Neuron (in vitro differentiated cells): Measurements from ENCODE around the gene PLD1.

ENCODE experiments used
- H2AFZ ChIP-seq: one replicate; pipeline ENCODE4 v1.6.1; 2013; ENCODE audit warnings: low read depth, mild to moderate bottlenecking, inconsistent platforms, low read length, moderate library complexity
- H3K27me3 ChIP-seq: one replicate; pipeline ENCODE4 v1.6.1; 2013; ENCODE audit warnings: low read length; ENCODE audit not compliant: insufficient read depth
- H3K36me3 ChIP-seq: one replicate; pipeline ENCODE4 v1.6.1; 2013; ENCODE audit warnings: low read length; ENCODE audit not compliant: insufficient read depth
- H3K4me1 ChIP-seq: one replicate; pipeline ENCODE4 v1.6.1; 2013; ENCODE audit warnings: low read length; ENCODE audit not compliant: insufficient read depth
- H3K4me3 ChIP-seq: 2 replicates; pipeline ENCODE4 v1.5.1; 2013; ENCODE audit warnings: mild to moderate bottlenecking, low read length, moderate library complexity
- H3K9me3 ChIP-seq: one replicate; pipeline ENCODE4 v1.6.1; 2013; ENCODE audit warnings: low read length

Gene PLD1

DNA sequence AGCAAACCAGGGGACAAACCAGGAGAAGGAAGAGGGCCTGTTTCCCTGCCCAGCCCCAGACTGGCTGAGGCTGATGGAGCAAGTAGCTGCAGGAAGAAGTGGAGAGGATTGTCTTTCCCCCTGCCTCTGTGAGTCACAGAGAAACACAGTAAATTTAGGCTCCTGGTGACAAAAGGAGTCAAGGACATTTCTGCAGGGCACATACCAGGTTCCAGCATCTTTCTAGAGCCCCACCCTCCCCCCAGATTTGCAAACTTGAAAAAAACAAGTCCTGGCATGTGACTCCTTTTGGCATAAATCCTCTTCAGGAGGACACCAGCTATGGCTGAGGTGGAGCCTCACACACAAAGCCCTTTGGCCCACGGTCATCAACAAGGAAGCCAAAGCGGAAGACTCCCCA, 17.8 kb downstream of the PLD1 start:
- Histone ChIP-seq H3K4me1 (peaks cover 21% of the 10 kb centered on the region), H2AFZ (no peak overlapping the region), H3K36me3 (no peaks in the 10 kb centered on the region), H3K9me3 (no peaks in the 10 kb centered on the region), H3K27me3 (no peaks in the 10 kb centered on the region), H3K4me3 (no peak overlapping the region)

DNA sequence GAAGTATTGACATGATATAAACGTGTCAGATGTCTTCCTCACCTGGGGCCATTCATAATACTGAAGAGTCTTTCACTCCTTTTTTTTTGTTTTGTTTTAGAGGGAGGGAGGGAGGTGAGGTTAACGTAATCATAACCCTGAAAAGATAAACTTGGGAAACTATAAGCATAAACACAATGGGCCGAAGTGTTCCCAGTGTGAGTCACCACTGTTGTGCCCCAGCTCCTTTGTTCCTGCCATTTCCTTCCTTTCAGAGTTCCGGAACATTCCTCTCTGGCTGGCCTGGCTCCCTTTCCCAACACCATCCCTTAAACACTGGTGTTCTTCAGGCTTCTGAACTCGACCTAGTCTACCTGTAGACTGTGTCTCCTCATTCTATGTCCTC, 18.6 kb downstream of the PLD1 start:
- no peaks in the 10 kb centered on the region for H3K27me3 ChIP-seq
- no peaks in the 10 kb centered on the region for H3K36me3 ChIP-seq
- peaks cover 14% of the 10 kb centered on the region for H3K4me1 ChIP-seq
- H2AFZ ChIP-seq = no peak overlapping the region
- no peaks in the 10 kb centered on the region for H3K9me3 ChIP-seq
- no peak overlapping the region for H3K4me3 ChIP-seq

DNA sequence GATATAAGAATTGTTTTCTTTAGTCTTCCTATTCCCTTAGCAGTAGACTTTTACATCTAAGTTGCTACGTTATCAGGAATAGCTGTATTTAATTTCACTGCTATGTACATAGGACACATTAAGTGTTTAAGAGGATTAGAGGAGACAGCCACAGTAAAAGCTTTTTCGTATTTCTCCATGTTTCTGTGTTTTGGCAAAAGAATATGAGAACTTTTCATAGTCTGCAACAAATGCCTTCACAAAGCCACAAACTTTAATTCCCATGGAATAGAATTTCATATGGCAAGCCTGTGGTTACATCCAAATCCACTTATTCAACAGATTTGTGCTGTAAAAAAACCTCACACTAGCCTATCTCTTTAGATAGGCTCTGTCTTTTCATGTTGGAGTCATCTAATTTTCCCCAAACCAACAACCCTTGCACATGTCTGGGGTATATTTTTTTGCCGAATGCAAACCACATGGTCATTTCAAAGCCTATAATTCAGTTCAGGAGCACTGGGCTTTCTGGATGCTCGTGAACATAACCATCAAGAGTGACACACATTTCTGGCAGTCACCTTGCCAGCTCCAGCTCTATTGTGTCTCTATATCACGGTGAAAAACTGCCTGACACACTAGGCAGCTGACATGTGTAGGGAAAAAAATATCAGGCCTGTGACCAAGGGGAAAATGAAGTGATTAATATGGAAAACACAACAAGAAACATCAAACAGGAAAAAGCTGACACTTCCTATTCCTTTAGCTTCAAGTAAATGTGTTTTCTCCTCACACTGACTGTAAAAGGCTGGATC, 19.2 kb downstream of the PLD1 start:
- Histone ChIP-seq H3K27me3 (no peaks in the 10 kb centered on the region), H3K36me3 (no peaks in the 10 kb centered on the region), H3K4me3 (no peak overlapping the region), H2AFZ (no peak overlapping the region), H3K4me1 (peaks cover 14% of the 10 kb centered on the region), H3K9me3 (no peaks in the 10 kb centered on the region)

DNA sequence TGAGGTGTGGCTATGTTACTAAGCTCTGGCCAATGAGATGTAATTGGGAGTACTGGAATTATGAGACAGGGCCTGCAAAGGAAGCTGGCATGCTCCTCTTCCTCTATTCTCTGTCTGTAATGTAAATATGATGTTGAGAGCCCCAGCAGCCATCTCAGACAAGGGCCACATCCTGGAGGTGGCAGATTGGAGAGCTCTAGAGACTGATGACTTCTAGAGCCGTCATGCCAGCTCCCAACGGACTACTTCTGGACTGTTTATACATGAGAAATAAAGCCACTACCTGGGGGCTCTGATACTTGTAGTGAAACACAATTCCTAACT, 19.7 kb downstream of the PLD1 start:
- Histone ChIP-seq H3K36me3 (no peaks in the 10 kb centered on the region), H3K27me3 (no peaks in the 10 kb centered on the region), H3K9me3 (no peaks in the 10 kb centered on the region), H3K4me1 (peaks cover 14% of the 10 kb centered on the region), H2AFZ (no peak overlapping the region), H3K4me3 (no peak overlapping the region)

DNA sequence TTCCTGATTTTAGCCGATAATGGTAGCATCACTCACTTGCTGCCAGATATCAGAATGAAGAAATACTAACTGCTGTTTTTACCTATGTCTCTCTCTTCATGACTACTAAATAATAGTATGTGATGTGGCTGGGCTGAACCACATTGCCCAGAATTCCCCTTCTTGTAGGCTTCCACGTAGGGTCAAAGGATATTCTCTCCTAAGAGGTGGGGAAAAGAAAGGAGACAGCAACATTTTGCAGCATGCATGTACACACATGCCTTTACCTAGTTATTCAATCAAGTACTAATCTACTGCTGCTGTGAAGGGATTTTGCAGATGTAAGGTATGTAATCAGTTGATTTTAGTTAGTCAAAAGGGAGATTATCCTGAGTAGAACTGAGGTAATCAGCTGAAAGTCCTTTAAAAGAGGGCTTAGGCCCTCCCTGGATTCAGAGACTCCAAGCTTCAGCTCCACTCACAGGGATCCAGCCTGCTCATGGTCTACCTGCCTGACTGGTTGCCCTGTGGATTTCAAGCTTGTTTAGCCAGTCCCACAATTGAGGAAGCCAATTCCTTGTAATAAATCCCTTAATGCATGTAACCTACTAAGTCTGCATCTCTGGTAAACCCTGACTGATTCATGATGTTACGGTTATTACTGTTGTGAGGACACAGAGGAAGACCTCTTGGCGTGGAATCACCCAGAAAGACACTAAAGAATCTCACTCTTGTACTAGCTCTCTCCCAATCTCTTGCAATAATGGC, 20.4 kb downstream of the PLD1 start:
- Histone ChIP-seq H2AFZ (no peak overlapping the region), H3K27me3 (no peaks in the 10 kb centered on the region), H3K36me3 (no peaks in the 10 kb centered on the region), H3K9me3 (no peaks in the 10 kb centered on the region), H3K4me1 (peaks cover 14% of the 10 kb centered on the region), H3K4me3 (no peak overlapping the region)

DNA sequence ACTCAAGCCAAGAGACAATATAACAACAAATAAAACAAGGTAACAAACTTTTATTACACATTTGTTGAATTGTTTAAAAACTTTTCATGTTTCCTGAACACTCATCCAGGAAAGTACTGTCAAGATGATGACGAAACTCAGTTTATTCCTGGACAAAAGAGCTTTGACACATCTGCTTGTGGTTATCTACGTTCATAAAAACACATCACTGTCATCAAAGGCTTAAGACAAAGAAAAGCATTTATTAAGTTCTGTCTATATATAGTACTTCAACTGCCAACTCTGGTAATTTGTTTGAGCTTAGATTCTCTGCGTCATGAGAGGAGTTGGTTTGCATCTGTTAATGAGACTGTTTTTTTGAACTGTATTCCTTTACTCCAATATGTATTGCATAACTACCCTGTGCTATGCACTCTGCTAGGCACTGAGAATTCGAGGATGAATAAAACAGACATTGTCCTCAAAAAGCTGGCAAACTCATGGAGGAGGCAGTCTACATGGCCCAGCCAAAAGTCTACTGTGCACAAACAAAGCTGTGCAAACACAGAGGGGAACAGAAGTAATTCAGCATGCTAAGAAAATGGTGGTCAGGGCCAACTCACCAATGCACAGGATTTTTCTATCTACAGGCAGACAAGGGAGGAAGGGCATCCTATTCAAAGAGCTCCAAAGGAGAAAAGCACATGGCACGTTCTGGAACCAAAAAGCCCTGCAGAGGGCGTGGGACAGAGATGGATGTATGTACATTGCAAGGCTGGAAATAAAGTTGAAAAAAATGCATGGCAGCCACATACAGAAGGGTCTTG, 21.5 kb downstream of the PLD1 start:
- H3K27me3 ChIP-seq = no peaks in the 10 kb centered on the region
- no peaks in the 10 kb centered on the region for H3K36me3 ChIP-seq
- H3K9me3 ChIP-seq = no peaks in the 10 kb centered on the region
- H3K4me3 ChIP-seq = no peak overlapping the region
- H3K4me1 ChIP-seq = peaks cover 14% of the 10 kb centered on the region
- H2AFZ ChIP-seq = no peak overlapping the region

DNA sequence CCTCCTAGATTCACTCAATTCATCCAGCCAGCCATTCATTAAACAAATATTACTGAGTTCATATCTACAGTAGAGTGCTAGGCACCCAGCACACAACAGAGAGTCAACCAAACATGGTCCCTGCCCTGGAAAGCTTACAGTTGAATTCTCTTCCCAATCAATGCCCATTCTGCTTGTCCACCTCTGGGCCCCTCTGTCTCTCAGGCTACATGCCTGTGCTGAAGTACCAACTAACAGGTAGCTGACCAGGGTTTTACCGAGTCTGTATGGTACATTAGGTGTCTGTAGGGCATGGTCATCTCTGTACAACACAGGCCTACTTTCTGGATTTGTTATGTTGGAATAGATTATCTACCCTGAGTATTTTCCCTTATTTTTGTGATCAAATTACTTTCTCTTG, 23.3 kb downstream of the PLD1 start:
- no peaks in the 10 kb centered on the region for H3K9me3 ChIP-seq
- no peak overlapping the region for H3K4me3 ChIP-seq
- no peak overlapping the region for H2AFZ ChIP-seq
- no peaks in the 10 kb centered on the region for H3K36me3 ChIP-seq
- H3K27me3 ChIP-seq = no peaks in the 10 kb centered on the region
- H3K4me1 ChIP-seq = peaks cover 13% of the 10 kb centered on the region

DNA sequence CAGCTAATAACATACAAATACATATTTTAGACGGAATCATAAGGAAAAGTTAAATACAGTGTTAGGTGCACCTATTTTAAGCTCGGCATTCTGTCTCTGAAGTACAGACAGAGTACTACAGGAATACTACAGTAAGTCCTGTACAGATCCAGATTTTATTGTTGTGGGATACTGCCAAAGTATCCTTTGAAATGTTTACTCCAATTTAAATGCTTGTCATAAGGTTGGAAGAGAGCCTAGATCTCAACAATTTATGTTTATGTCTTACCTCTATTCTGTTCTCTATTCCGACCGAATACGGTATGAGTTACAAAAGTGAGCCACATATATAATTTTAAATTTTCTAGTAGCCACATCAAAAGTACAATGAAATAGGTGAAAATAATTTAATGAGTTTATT, 25.3 kb downstream of the PLD1 start:
- no peak overlapping the region for H2AFZ ChIP-seq
- no peaks in the 10 kb centered on the region for H3K4me1 ChIP-seq
- H3K4me3 ChIP-seq = no peak overlapping the region
- no peaks in the 10 kb centered on the region for H3K27me3 ChIP-seq
- no peaks in the 10 kb centered on the region for H3K36me3 ChIP-seq
- H3K9me3 ChIP-seq = no peaks in the 10 kb centered on the region

DNA sequence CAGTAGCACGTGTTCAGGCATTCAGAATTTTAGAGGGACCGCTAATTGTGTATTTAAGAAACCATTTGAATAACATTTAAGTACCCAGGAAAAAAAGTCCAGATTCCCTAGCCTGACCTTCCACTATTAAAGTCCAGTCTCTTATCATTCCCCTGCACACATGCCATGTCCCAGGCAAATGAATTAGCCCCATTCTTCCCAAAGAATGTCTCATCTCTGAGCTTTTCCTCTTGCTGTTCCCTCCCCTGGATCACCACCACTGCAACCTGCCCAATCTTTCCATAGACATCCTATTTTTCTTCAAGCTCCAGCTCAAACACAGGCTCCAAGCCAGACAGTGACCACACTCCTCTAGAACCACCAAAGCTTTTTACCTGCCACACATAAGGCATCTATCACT, 25.9 kb downstream of the PLD1 start:
- H2AFZ ChIP-seq = no peak overlapping the region
- no peaks in the 10 kb centered on the region for H3K27me3 ChIP-seq
- no peaks in the 10 kb centered on the region for H3K36me3 ChIP-seq
- H3K4me3 ChIP-seq = no peak overlapping the region
- no peaks in the 10 kb centered on the region for H3K4me1 ChIP-seq
- no peaks in the 10 kb centered on the region for H3K9me3 ChIP-seq

DNA sequence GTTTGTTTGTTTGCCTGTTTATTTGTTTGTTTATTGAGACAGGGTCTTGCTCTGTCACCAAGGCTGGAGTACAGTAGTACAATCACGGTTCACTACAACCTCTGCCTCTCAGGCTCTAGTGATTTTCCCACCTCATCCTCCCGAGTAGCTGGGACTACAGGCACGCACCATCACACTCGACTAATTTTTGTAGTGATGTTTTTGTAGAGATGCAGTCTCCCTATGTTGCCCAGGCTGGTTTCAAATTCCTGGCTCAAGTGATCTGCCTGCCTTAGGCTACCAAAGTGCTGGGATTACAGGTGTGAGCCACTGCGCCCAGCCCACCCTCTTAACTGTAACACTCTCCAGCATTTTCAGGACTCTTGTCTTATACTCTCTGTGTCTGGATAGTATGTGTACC, 26.7 kb downstream of the PLD1 start:
- Histone ChIP-seq H3K4me1 (no peaks in the 10 kb centered on the region), H2AFZ (no peak overlapping the region), H3K9me3 (no peaks in the 10 kb centered on the region), H3K4me3 (no peak overlapping the region), H3K27me3 (no peaks in the 10 kb centered on the region), H3K36me3 (no peaks in the 10 kb centered on the region)

DNA sequence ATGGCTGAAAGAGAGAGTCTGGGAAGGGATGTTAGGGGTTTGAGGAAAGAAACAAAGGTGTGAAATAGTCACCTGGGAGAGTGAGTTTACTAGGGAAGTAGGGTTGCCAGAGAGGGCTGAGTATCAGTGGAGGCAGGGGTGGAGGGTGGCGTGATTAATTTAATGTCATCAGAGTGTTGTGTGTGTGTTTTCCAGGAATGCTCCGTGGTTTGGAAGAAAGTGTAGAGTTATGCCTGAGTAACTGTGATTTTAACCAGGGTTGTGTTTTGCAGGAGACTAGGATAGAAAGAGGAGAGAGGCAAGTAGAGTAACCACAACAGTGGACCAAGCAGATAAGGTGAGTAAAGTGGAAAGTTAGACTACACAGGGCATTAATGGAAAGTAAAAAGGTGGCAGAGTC, 27.2 kb downstream of the PLD1 start:
- Histone ChIP-seq H3K4me1 (no peaks in the 10 kb centered on the region), H2AFZ (no peak overlapping the region), H3K36me3 (no peaks in the 10 kb centered on the region), H3K4me3 (no peak overlapping the region), H3K9me3 (no peaks in the 10 kb centered on the region), H3K27me3 (no peaks in the 10 kb centered on the region)

DNA sequence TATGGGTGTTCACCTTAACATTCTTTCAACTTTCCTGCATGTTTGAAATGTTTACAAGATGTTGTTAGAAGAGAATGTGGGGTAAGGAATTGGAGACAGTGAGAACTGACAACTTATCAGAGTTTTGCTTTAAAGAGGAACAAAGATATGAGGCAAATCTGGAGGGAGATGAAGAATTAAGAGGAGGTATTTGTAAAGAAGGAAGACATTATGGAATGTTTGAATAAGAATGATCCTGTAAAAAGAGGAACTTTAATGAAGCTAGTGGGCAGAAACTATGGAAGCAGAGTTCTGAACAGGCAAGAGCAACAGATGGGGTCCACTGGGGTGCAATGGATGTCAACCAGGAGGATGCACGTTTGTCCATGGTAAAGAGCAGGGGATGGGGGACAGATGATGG, 27.7 kb downstream of the PLD1 start:
- Histone ChIP-seq H2AFZ (no peak overlapping the region), H3K36me3 (no peaks in the 10 kb centered on the region)

DNA sequence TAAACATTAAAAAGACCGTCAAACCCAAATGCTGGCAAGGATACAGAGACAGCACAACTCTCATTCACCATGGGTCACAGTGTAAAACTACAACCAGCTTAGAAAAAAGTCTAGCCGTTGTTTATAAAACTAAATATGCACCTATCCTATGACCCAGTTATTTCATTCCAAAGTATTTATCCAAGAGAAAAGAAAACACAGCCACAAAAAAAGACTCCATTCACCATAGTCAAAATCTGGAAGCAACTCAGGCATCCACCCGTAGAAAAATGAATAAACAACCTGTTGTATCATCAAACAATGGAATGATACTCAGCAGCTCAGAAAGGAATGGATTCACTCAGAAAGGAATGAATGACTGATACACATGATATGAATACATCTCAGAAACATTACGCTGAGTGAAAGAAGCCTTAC, 28.6 kb downstream of the PLD1 start:
- H3K9me3 ChIP-seq = no peaks in the 10 kb centered on the region
- no peaks in the 10 kb centered on the region for H3K36me3 ChIP-seq
- no peak overlapping the region for H2AFZ ChIP-seq
- H3K4me3 ChIP-seq = no peak overlapping the region
- no peaks in the 10 kb centered on the region for H3K4me1 ChIP-seq
- H3K27me3 ChIP-seq = no peaks in the 10 kb centered on the region

More for the DNA sequence above, 27.7 kb downstream of the PLD1 start:
- no peaks in the 10 kb centered on the region for H3K4me1 ChIP-seq
- no peaks in the 10 kb centered on the region for H3K27me3 ChIP-seq
- H3K4me3 ChIP-seq = no peak overlapping the region
- no peaks in the 10 kb centered on the region for H3K9me3 ChIP-seq
